ENCODE measurements around the gene SRC.

DNA sequence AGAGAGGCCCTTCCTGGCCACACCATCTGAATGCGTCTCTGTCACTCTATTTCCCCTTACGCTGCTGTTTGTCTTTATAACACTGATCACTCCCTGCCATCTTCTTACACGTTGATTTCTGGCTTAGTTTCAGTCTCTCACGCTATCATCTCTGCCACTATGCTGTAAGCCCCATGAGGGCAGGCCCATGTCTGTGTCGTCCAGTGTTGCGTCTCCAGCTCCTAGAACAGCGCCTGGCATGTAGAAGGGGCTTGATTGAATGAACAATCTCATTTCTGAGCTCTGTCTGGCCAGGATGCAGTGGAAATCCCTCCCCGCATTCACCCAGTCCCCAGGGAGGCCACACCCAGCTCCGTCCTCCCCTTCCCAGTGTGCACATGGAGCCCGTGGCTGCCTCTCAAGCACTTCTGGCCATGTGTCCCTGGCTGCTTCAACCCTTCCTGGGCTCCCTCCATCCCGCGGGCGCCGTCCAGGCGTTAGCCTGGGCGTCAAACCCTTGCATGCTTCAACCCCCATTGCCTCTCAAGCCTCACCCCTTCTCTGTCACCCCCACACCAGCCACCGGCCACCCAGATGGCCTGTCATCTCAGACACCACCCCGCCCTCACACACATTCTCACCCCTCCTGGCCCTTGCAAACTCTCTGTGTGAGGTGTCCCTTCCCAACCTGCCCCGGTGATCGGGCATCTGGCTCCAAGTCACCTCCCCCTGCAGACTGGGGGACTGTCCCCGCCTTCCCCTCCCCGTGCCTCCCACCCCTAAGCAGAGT, 71.1 kb downstream of the SRC start:
- no peak for TF ChIP-seq SPI1 (IDR thresholded peaks at IDR 0.05; ENCODE audit: low read depth, low read length)
- no peak for TF ChIP-seq POLR2A (IDR thresholded peaks at IDR 0.05; ENCODE audit: low read depth, low read length)
